GM18526 (cell line): ENCODE measurements around the gene SDF4.

Source experiments
- POLR2A ChIP-seq: IDR thresholded peaks from 3 replicates; pipeline ENCODE4 v1.6.1; 2011; ENCODE audit not compliant: insufficient read length; ENCODE audit errors: extremely low read depth

The SDF4 gene

GRCh38 chr1:1247341-1247913 lies 15.6 kb upstream of the SDF4 start:
- TF ChIP-seq POLR2A: no peak

GRCh38 chr1:1246577-1247340 lies 15.0 kb upstream of the SDF4 start, which contains the start of gene C1QTNF12:
Gene C1QTNF12 (minus strand): TSS chr1:1246722. CDS start chr1:1246690, 32 bp downstream.
- no peak for TF ChIP-seq POLR2A

GRCh38 chr1:1245817-1246576 lies 14.2 kb upstream of the SDF4 start:
- no peak for TF ChIP-seq POLR2A

- no peak for TF ChIP-seq POLR2A
Observed at GRCh38 chr1:1245178-1245816, 13.5 kb upstream of the SDF4 start.

- no peak for TF ChIP-seq POLR2A
Observed at GRCh38 chr1:1244192-1244811, 12.5 kb upstream of the SDF4 start.

GRCh38 chr1:1243807-1244191 lies 12.0 kb upstream of the SDF4 start:
- TF ChIP-seq POLR2A: no peak

GRCh38 chr1:1243266-1243660 lies 11.5 kb upstream of the SDF4 start:
- no peak for TF ChIP-seq POLR2A

- TF ChIP-seq POLR2A: no peak
Observed at GRCh38 chr1:1242461-1243265, 10.9 kb upstream of the SDF4 start.

GRCh38 chr1:1241588-1242219 lies 9.9 kb upstream of the SDF4 start:
- TF ChIP-seq POLR2A: no peak

- no peak for TF ChIP-seq POLR2A
Observed at GRCh38 chr1:1240822-1241587, 9.2 kb upstream of the SDF4 start.

GRCh38 chr1:1240348-1240732 lies 8.5 kb upstream of the SDF4 start:
- TF ChIP-seq POLR2A: no peak

GRCh38 chr1:1239614-1240347 lies 8.0 kb upstream of the SDF4 start:
- no peak for TF ChIP-seq POLR2A

GRCh38 chr1:1239227-1239613 lies 7.4 kb upstream of the SDF4 start:
- no peak for TF ChIP-seq POLR2A
